Nephron progenitor cell (in vitro differentiated cells): ENCODE data around the gene RIGI.

Source experiments
- DNase-seq: peaks from one replicate; pipeline ENCODE4 v3.0.0; 2021
- H3K27ac Mint-ChIP-seq: 2 replicates; pipeline ENCODE4 v1.8.0; 2021; ENCODE audit warnings: mild to moderate bottlenecking, moderate library complexity, mixed read lengths
- H3K27me3 Mint-ChIP-seq: 2 replicates; pipeline ENCODE4 v1.8.0; 2021; ENCODE audit warnings: mild to moderate bottlenecking, low read depth, mixed read lengths; ENCODE audit not compliant: poor library complexity
- H3K36me3 Mint-ChIP-seq: 2 replicates; pipeline ENCODE4 v1.8.0; 2021; ENCODE audit warnings: low read depth, mixed read lengths
- H3K4me1 Mint-ChIP-seq: 2 replicates; pipeline ENCODE4 v1.8.0; 2021; ENCODE audit warnings: mixed read lengths
- H3K4me3 Mint-ChIP-seq: 2 replicates; pipeline ENCODE4 v1.8.0; 2021; ENCODE audit warnings: mild to moderate bottlenecking, moderate library complexity, mixed read lengths
- H3K9me3 Mint-ChIP-seq: 2 replicates; pipeline ENCODE4 v1.8.0; 2021; ENCODE audit warnings: mild to moderate bottlenecking, moderate library complexity, mixed read lengths
- CTCF ChIP-seq: fragments of 200-600 bp; sonication (generic); IDR thresholded peaks from 2 replicates; pipeline ENCODE4 v1.5.0; 2021; ENCODE audit warnings: antibody characterized with exemption

RIGI gene

GRCh38 chr9:32487981-32488380 lies 38.0 kb downstream of the RIGI start:
- Mint-ChIP-seq H3K36me3 (peaks cover 11% of the 10 kb centered on the region), H3K27me3 (peaks cover 2% of the 10 kb centered on the region), H3K27ac (no peak overlapping the region), H3K9me3 (no peaks in the 10 kb centered on the region), H3K4me3 (no peak overlapping the region), H3K4me1 (no peaks in the 10 kb centered on the region)
- no peak for TF ChIP-seq CTCF
- no peak for DNase-seq

GRCh38 chr9:32486839-32487562 lies 39.0 kb downstream of the RIGI start:
- H3K36me3 Mint-ChIP-seq = peaks cover 14% of the 10 kb centered on the region
- H3K9me3 Mint-ChIP-seq = no peaks in the 10 kb centered on the region
- H3K27ac Mint-ChIP-seq = no peak overlapping the region
- TF ChIP-seq CTCF = no peak
- H3K4me3 Mint-ChIP-seq = no peak overlapping the region
- no peak for DNase-seq
- H3K27me3 Mint-ChIP-seq = peaks cover 7% of the 10 kb centered on the region
- H3K4me1 Mint-ChIP-seq = no peaks in the 10 kb centered on the region

GRCh38 chr9:32483343-32483742 lies 42.7 kb downstream of the RIGI start:
- Mint-ChIP-seq H3K4me3 (no peak overlapping the region), H3K9me3 (no peaks in the 10 kb centered on the region), H3K27ac (no peak overlapping the region), H3K4me1 (no peaks in the 10 kb centered on the region), H3K36me3 (peaks cover 21% of the 10 kb centered on the region), H3K27me3 (peaks cover 7% of the 10 kb centered on the region)
- no peak for DNase-seq
- no peak for TF ChIP-seq CTCF
